ENCODE results near the gene FBXO46.

DNA sequence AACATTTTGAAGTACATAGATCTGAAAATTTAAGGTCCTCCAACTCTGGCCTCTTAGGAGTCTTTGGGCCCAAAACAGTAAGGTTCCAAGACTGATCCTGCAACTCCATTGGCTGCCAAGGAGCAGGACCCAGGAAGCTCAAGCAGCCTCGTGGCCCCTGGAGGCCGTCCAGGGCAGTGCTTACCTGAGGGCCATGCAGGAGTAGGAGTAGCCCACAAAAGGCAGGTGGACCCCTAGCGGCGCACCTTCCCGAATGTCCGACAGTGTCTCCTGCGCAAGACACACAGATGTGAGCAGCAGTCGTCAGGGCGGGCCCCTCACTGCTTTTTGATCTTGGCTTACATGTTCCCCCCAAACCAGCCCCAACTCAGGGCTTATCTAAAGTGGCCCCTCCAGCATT, 44.1 kb upstream of the FBXO46 start:
- TF ChIP-seq, protein P1, sequence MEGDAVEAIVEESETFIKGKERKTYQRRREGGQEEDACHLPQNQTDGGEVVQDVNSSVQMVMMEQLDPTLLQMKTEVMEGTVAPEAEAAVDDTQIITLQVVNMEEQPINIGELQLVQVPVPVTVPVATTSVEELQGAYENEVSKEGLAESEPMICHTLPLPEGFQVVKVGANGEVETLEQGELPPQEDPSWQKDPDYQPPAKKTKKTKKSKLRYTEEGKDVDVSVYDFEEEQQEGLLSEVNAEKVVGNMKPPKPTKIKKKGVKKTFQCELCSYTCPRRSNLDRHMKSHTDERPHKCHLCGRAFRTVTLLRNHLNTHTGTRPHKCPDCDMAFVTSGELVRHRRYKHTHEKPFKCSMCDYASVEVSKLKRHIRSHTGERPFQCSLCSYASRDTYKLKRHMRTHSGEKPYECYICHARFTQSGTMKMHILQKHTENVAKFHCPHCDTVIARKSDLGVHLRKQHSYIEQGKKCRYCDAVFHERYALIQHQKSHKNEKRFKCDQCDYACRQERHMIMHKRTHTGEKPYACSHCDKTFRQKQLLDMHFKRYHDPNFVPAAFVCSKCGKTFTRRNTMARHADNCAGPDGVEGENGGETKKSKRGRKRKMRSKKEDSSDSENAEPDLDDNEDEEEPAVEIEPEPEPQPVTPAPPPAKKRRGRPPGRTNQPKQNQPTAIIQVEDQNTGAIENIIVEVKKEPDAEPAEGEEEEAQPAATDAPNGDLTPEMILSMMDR (IDR thresholded peaks at IDR 0.05; ENCODE audit: low read depth, low read length, poor library complexity, severe bottlenecking): no peak
- no peak for TF ChIP-seq EZH2phosphoT487 (IDR thresholded peaks at IDR 0.05; ENCODE audit: borderline replicate concordance, low read length)
